Measurements from ENCODE around the gene ATP2A1.

GRCh38 chr16:28936784-28937155 lies 58.5 kb downstream of the ATP2A1 start:
- TF ChIP-seq CTCF (conservative IDR thresholded peaks at IDR 0.05; ENCODE audit: low read depth in 2 of 2) = no peak
- TF ChIP-seq ETS1 (IDR thresholded peaks at IDR 0.05) = no peak
- TF ChIP-seq EZH2phosphoT487 (IDR thresholded peaks at IDR 0.05; ENCODE audit: unreplicated experiment) = no peak
- no peak for TF ChIP-seq EZH2 (IDR thresholded peaks at IDR 0.05; ENCODE audit: low read depth, unreplicated experiment)
- TF ChIP-seq POLR2AphosphoS5 (IDR thresholded peaks at IDR 0.05; ENCODE audit: low read depth) = no peak
- no peak for TF ChIP-seq CREB1 (CRISPR knock-in tag; IDR thresholded peaks at IDR 0.05; ENCODE audit: low read depth)
- no peak for TF ChIP-seq STAT1 (IDR thresholded peaks at IDR 0.05; ENCODE audit: unreplicated experiment)

All from GM23338 (cell line).